Nephron (organoid): ENCODE results near the gene RSPO3.

ENCODE experiments used
- H3K27ac Mint-ChIP-seq, 3 experiments: 2 replicates each; pipeline ENCODE4 v1.8.0; 2020; ENCODE audit warnings: mixed read lengths in 3 of 3, mild to moderate bottlenecking in 2 of 3, moderate library complexity in 1 of 3
- H3K27me3 Mint-ChIP-seq: 2 replicates; pipeline ENCODE4 v1.8.0; 2021; ENCODE audit warnings: low read depth, mild to moderate bottlenecking, moderate library complexity, mixed read lengths
- H3K36me3 Mint-ChIP-seq: 2 replicates; pipeline ENCODE4 v1.8.0; 2020; ENCODE audit warnings: low read depth, mixed read lengths
- H3K4me1 Mint-ChIP-seq: 2 replicates; pipeline ENCODE4 v1.8.0; 2020; ENCODE audit warnings: mixed read lengths
- H3K4me3 Mint-ChIP-seq, 3 experiments: 2 replicates each; pipeline ENCODE4 v1.8.0; 2020; ENCODE audit warnings: mild to moderate bottlenecking in 3 of 3, mixed read lengths in 3 of 3, moderate library complexity in 2 of 3
- H3K9me3 Mint-ChIP-seq: 2 replicates; pipeline ENCODE4 v1.8.0; 2020; ENCODE audit warnings: mixed read lengths
- TF ChIP-seq, protein P1 (sequence below), 3 experiments: fragments of 200-600 bp; sonication (generic); IDR thresholded peaks; one replicate each; pipeline ENCODE4 v1.5.0; 2021; ENCODE audit warnings: antibody characterized with exemption in 3 of 3; ENCODE audit not compliant: unreplicated experiment in 3 of 3

RSPO3 gene

DNA sequence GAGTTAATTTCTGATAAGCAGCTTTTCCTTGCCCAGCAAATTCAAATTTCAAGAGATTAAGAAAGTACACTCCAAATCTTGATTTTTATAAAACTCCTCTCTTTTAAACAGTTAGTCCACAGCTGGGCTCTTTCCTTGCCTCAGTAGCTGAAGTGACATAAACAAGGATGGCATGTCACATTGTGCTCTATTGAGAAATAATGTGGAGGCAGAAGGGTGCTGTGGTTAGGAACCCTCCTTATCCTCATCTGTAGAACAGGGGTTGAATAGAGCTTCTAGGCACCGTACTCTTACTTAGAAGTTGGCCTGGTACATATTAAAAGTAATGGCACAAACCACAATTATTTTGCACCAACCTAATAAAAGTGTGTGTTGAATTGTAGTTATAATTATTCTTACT, 70.3 kb downstream of the RSPO3 start:
- TF ChIP-seq, protein P1, sequence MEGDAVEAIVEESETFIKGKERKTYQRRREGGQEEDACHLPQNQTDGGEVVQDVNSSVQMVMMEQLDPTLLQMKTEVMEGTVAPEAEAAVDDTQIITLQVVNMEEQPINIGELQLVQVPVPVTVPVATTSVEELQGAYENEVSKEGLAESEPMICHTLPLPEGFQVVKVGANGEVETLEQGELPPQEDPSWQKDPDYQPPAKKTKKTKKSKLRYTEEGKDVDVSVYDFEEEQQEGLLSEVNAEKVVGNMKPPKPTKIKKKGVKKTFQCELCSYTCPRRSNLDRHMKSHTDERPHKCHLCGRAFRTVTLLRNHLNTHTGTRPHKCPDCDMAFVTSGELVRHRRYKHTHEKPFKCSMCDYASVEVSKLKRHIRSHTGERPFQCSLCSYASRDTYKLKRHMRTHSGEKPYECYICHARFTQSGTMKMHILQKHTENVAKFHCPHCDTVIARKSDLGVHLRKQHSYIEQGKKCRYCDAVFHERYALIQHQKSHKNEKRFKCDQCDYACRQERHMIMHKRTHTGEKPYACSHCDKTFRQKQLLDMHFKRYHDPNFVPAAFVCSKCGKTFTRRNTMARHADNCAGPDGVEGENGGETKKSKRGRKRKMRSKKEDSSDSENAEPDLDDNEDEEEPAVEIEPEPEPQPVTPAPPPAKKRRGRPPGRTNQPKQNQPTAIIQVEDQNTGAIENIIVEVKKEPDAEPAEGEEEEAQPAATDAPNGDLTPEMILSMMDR (IDR thresholded peaks at IDR 0.05; ENCODE audit: unreplicated experiment in 3 of 3) = no peak
- Mint-ChIP-seq H3K9me3 (no peaks in the 10 kb centered on the region), H3K4me1 (peaks cover 20% of the 10 kb centered on the region), H3K27ac (no peak overlapping the region), H3K27me3 (no peaks in the 10 kb centered on the region), H3K4me3 (no peak overlapping the region), H3K36me3 (peaks cover 1% of the 10 kb centered on the region)

DNA sequence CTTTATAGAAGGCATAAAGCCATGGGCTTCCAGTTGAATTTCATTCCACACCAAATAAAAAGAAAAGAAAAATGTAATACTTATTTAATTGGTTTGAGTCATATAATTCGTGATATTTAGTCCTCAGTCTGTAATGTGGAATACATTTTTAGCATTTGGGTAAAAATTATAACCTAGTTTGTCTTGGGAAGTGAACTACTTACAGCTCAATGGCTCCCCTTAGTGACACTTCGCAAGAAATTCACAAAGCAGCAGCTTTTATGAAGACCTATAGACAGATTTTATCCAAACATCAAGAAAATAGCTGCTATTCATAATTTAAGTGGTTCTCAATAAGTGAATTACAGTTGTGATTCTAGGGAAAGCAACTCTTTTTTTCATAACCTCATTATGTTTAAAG, 72.1 kb downstream of the RSPO3 start:
- Mint-ChIP-seq H3K9me3 (no peaks in the 10 kb centered on the region), H3K27ac (no peak overlapping the region), H3K36me3 (no peaks in the 10 kb centered on the region), H3K4me1 (peaks cover 20% of the 10 kb centered on the region), H3K4me3 (no peak overlapping the region), H3K27me3 (no peaks in the 10 kb centered on the region)
- TF ChIP-seq, protein P1 (IDR thresholded peaks at IDR 0.05; ENCODE audit: unreplicated experiment in 3 of 3) = peak; percentile 52 to 68 (median 55)

DNA sequence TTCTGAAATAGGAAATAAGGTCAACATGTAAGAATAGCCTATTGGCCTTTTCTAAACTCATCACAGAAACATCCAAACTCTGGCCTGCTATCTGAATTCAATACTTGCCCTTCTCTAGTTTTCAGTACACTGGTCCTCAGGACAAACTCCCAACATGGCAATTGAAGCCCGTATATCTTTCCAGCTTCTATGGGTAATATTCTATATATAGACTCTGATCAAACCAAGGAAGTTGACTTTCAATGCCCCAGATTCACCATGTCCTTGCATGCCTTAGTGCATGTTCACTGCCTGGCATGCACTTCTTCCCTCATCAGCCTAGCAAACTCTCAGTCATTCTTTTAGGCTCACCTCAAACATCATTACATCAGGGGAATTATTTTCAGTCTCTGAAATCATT, 73.2 kb downstream of the RSPO3 start:
- TF ChIP-seq, protein P1 (IDR thresholded peaks at IDR 0.05; ENCODE audit: unreplicated experiment in 3 of 3) = no peak
- peak overlapping the region in 2 of 3 experiments; percentile 19 to 71 for H3K27ac Mint-ChIP-seq
- H3K4me3 Mint-ChIP-seq = no peak overlapping the region
- no peaks in the 10 kb centered on the region for H3K9me3 Mint-ChIP-seq
- peaks cover 7% of the 10 kb centered on the region for H3K36me3 Mint-ChIP-seq
- no peaks in the 10 kb centered on the region for H3K27me3 Mint-ChIP-seq
- peaks cover 19% of the 10 kb centered on the region for H3K4me1 Mint-ChIP-seq

DNA sequence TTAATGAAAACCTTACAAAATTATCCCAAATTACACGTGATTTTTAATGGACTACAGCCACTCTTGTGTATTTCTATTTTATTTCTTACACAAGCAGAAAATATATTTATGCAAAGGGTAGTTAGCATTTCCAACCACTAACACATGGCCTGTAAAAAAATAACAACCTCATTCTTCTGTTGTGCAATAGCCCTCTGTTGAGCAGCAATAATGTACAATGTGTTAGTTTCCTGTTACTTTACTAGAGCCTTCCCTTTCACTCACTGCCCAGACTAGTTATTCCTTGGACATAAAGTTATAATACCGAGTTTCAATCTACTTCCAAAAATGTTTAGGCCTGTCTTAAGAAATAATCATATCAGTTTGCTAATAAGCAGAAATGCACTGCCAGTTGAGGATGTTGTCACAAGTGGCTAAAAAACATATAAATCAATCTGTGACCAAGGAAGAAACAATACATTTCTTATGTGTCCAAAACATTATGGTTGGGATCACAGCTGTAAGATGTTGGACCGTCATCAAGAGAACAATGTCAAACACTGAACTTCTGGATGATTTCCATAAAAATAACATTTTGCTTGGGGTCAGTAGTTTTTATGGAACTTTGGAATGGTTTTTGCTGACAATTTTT, 74.6 kb downstream of the RSPO3 start:
- H3K9me3 Mint-ChIP-seq = no peaks in the 10 kb centered on the region
- H3K27me3 Mint-ChIP-seq = no peaks in the 10 kb centered on the region
- TF ChIP-seq, protein P1 (IDR thresholded peaks at IDR 0.05; ENCODE audit: unreplicated experiment in 3 of 3) = no peak
- H3K27ac Mint-ChIP-seq = peak overlapping the region; percentile 71 to 79 (median 79)
- peaks cover 13% of the 10 kb centered on the region for H3K36me3 Mint-ChIP-seq
- H3K4me3 Mint-ChIP-seq = no peak overlapping the region
- H3K4me1 Mint-ChIP-seq = peaks cover 19% of the 10 kb centered on the region

DNA sequence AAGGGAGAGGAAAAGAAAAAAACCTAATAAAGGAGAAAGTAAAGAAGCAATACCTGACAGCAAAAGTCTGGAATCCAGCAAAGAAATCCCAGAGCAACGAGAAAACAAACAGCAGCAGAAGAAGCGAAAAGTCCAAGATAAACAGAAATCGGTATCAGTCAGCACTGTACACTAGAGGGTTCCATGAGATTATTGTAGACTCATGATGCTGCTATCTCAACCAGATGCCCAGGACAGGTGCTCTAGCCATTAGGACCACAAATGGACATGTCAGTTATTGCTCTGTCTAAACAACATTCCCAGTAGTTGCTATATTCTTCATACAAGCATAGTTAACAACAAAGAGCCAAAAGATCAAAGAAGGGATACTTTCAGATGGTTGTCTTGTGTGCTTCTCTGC, 77.4 kb downstream of the RSPO3 start:
- no peaks in the 10 kb centered on the region for H3K27me3 Mint-ChIP-seq
- no peak overlapping the region for H3K27ac Mint-ChIP-seq
- no peak overlapping the region for H3K4me3 Mint-ChIP-seq
- TF ChIP-seq, protein P1 (IDR thresholded peaks at IDR 0.05; ENCODE audit: unreplicated experiment in 3 of 3) = no peak
- no peaks in the 10 kb centered on the region for H3K9me3 Mint-ChIP-seq
- peaks cover 13% of the 10 kb centered on the region for H3K36me3 Mint-ChIP-seq
- H3K4me1 Mint-ChIP-seq = peaks cover 19% of the 10 kb centered on the region

DNA sequence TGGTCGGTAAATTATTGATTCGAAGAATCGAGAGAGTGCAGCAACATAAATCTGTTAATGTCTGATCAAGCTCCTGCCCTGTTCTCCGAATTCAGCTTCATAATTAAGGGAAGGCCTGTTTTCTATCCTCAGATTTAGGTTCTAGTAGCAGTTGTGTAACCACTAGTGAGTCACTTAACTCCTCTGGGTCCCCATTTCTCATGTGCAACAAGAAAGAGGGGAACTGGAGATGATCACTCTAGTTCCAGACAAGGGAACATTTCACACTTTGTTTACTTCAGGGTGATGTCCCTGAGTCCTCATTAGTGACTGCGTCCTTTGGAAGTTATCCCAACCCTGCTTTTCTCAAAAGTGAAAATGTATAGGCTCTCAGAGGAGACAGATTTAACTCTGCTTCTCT, 80.1 kb downstream of the RSPO3 start:
- Mint-ChIP-seq H3K27me3 (no peaks in the 10 kb centered on the region), H3K27ac (no peak overlapping the region), H3K36me3 (peaks cover 13% of the 10 kb centered on the region), H3K4me1 (peaks cover 8% of the 10 kb centered on the region), H3K9me3 (no peaks in the 10 kb centered on the region), H3K4me3 (no peak overlapping the region)
- TF ChIP-seq, protein P1 (IDR thresholded peaks at IDR 0.05; ENCODE audit: unreplicated experiment in 3 of 3) = no peak
